ENCODE data around the gene RFC5.

DNA sequence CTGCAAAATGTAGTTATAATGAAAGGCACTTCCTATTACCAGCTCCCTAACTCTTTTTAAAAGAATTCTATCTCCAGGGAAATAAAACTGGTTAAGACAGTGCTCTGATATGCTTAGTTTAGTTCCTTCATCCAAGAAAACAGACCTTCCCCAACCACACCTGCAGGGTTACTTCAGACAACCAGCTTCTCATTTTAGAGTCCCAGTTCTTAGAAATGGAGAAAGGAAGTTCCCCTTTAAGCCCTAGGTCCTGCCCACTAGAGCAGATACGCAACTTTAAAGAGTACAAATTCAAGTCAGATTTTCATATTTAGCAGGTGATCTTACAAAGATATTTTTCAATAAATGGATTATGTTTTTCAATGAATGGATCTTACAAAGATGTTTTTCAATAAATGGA is 48.9 kb downstream of the RFC5 start:
- TF ChIP-seq, protein P1, sequence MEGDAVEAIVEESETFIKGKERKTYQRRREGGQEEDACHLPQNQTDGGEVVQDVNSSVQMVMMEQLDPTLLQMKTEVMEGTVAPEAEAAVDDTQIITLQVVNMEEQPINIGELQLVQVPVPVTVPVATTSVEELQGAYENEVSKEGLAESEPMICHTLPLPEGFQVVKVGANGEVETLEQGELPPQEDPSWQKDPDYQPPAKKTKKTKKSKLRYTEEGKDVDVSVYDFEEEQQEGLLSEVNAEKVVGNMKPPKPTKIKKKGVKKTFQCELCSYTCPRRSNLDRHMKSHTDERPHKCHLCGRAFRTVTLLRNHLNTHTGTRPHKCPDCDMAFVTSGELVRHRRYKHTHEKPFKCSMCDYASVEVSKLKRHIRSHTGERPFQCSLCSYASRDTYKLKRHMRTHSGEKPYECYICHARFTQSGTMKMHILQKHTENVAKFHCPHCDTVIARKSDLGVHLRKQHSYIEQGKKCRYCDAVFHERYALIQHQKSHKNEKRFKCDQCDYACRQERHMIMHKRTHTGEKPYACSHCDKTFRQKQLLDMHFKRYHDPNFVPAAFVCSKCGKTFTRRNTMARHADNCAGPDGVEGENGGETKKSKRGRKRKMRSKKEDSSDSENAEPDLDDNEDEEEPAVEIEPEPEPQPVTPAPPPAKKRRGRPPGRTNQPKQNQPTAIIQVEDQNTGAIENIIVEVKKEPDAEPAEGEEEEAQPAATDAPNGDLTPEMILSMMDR (IDR thresholded peaks at IDR 0.05), result no peak
- TF ChIP-seq POLR2A (IDR thresholded peaks at IDR 0.05), result no peak

Data from vagina (tissue), 2 donors.